B cell (primary cell): ENCODE results near the gene SMARCAD1. TPM values are rescaled to one million over a fixed set of nuclear protein-coding genes. Genes with fewer than 3 reads are reported as not detected.
"Not testable (repeated sequence)": the region's sequence is repeated elsewhere in the genome, so short reads cannot be mapped to it uniquely, and the experiment has no call there.

Experiments
- ATAC-seq: fragments of 200-7000 bp; cut with Tn5 transposase; one replicate; pipeline ENCODE4 v1.10.0; 2021; ENCODE audit warnings: low read depth, mild to moderate bottlenecking, moderate number of reproducible peaks, moderate library complexity
- CTCF ChIA-PET: fragments of 350-600 bp; sonication (Branson Sonifier 250); formaldehyde crosslinking; loops from one replicate; lab custom pipeline; 2021; ENCODE audit warnings: antibody characterized with exemption, inconsistent platforms; lab: Charles Lee
- POLR2A ChIA-PET: fragments of 350-600 bp; sonication (Branson Sonifier 250); formaldehyde crosslinking; loops from one replicate; lab custom pipeline; 2021; ENCODE audit warnings: antibody characterized with exemption; lab: Charles Lee
- DNase-seq: peaks from one replicate; pipeline ENCODE4 v3.0.0; 2013
- H2AFZ ChIP-seq: 2 replicates; pipeline ENCODE4 v1.6.1; 2012; ENCODE audit warnings: mild to moderate bottlenecking, low read depth, low read length; ENCODE audit not compliant: insufficient read depth, poor library complexity, severe bottlenecking
- H3K27ac ChIP-seq, 2 donors: 1 replicate in 1 of 2; 2 replicates in 1 of 2; pipeline ENCODE4 v1.5.1; 2012 to 2013; ENCODE audit warnings: low read length in 2 of 2, mild to moderate bottlenecking in 2 of 2, moderate library complexity in 1 of 2
- H3K27me3 ChIP-seq, 4 experiments: fragments of 200-600 bp in 1 of 4; sonication (generic) in 1 of 4; replicated peaks in 1 of 4; 1 replicate in 2 of 4; 2 replicates in 2 of 4; pipeline versions ENCODE4 v1.6.1 to v1.7.0; 2013 to 2016; ENCODE audit warnings: low read length in 3 of 4, mild to moderate bottlenecking in 2 of 4, mixed read lengths in 1 of 4, moderate library complexity in 1 of 4; ENCODE audit not compliant: insufficient read depth in 4 of 4, control insufficient read depth in 3 of 4; ENCODE audit errors: control extremely low read depth in 1 of 4
- H3K36me3 ChIP-seq, 2 experiments: replicated peaks in 1 of 2; 1 replicate in 1 of 2; 2 replicates in 1 of 2; pipeline versions ENCODE4 v1.6.1 to v1.7.1; 2013; ENCODE audit warnings: low read length in 1 of 2; ENCODE audit not compliant: insufficient read depth in 2 of 2, control insufficient read depth in 1 of 2; ENCODE audit errors: control extremely low read depth in 1 of 2, extremely low read depth in 1 of 2
- H3K4me1 ChIP-seq, 2 donors: fragments of 200-600 bp in 1 of 2; sonication (generic) in 1 of 2; 1 replicate in 1 of 2; 2 replicates in 1 of 2; pipeline versions ENCODE4 v1.5.1 to v1.6.1; 2013 to 2017; ENCODE audit warnings: low read length in 2 of 2; ENCODE audit not compliant: control insufficient read depth in 2 of 2, insufficient read depth in 2 of 2
- H3K4me2 ChIP-seq: replicated peaks from 2 replicates; pipeline ENCODE3; 2012; ENCODE audit warnings: mild to moderate bottlenecking, low read depth, low read length; ENCODE audit not compliant: poor library complexity, severe bottlenecking
- H3K4me3 ChIP-seq, 5 experiments: fragments of 200-600 bp in 1 of 5; sonication (generic) in 1 of 5; 1 replicate in 3 of 5; 2 replicates in 2 of 5; pipeline versions ENCODE4 v1.5.1 to v1.7.0; 2011 to 2016; ENCODE audit warnings: low read length in 4 of 5, mild to moderate bottlenecking in 4 of 5, low read depth in 2 of 5, control low read depth in 1 of 5, moderate library complexity in 1 of 5; ENCODE audit not compliant: insufficient read depth in 1 of 5; ENCODE audit errors: control extremely low read depth in 1 of 5, extremely low read depth in 1 of 5
- H3K79me2 ChIP-seq: fragments of 200-600 bp; sonication (generic); one replicate; pipeline ENCODE4 v1.6.0; 2016; ENCODE audit warnings: low read length; ENCODE audit not compliant: control insufficient read depth, insufficient read depth
- H3K9ac ChIP-seq: fragments of 200-600 bp; sonication (generic); 2 replicates; pipeline ENCODE4 v1.6.1; 2017; ENCODE audit warnings: mild to moderate bottlenecking, low read length, moderate library complexity
- H3K9me3 ChIP-seq, 3 donors: one replicate each; pipeline versions ENCODE4 v1.6.1 to v1.7.1; 2013; ENCODE audit warnings: low read length in 2 of 3; ENCODE audit not compliant: control insufficient read depth in 2 of 3, insufficient read depth in 1 of 3; ENCODE audit errors: control extremely low read depth in 1 of 3
- H4K20me1 ChIP-seq: 2 replicates; pipeline ENCODE4 v1.6.0; 2012; ENCODE audit warnings: mild to moderate bottlenecking, low read length; ENCODE audit not compliant: insufficient read depth, control insufficient read depth, poor library complexity, severe bottlenecking
- H3K27ac Mint-ChIP-seq: one replicate; pipeline ENCODE4 v1.8.0; 2021; ENCODE audit warnings: mixed read lengths
- H3K27me3 Mint-ChIP-seq: one replicate; pipeline ENCODE4 v1.8.0; 2021; ENCODE audit warnings: mixed read lengths
- H3K4me1 Mint-ChIP-seq: one replicate; pipeline ENCODE4 v1.8.0; 2021; ENCODE audit warnings: mixed read lengths
- H3K4me3 Mint-ChIP-seq: one replicate; pipeline ENCODE4 v1.8.0; 2021; ENCODE audit warnings: mixed read lengths
- H3K9me3 Mint-ChIP-seq: one replicate; pipeline ENCODE4 v1.8.0; 2022; ENCODE audit warnings: mixed read lengths; ENCODE audit not compliant: insufficient read depth
- CTCF ChIP-seq: fragments of 200-600 bp; IDR thresholded peaks from one replicate; pipeline ENCODE4 v1.8.0; 2022; ENCODE audit warnings: antibody characterized with exemption, mild to moderate bottlenecking
- EZH2 ChIP-seq: IDR thresholded peaks from 2 replicates; pipeline ENCODE4 v1.6.1; 2012; ENCODE audit warnings: borderline replicate concordance, low read depth, mild to moderate bottlenecking, moderate library complexity, low read length; ENCODE audit not compliant: insufficient read depth, poor library complexity, severe bottlenecking
- WGBS: methylation state at CpG from one replicate; pipeline ENCODE4 v1.1.5; 2013; ENCODE audit warnings: missing lambda C conversion rate; ENCODE audit not compliant: insufficient coverage; 5-methylcytosine and 5-hydroxymethylcytosine counted together
- intact Hi-C: fragments of 100-400 bp; cut with micrococcal nuclease; formaldehyde crosslinking; loops from one replicate; pipeline ENCODE4 v1.10.0; 2022
- polyA plus RNA-seq: library from polyadenylated mRNA; depleted of rRNA; stranded (reverse); fragments of >200 nt; gene quantifications from 2 replicates; pipeline ENCODE4 v1.2.3, GENCODE V29; 2012
- total RNA-seq, 2 donors: library from RNA; stranded (reverse); fragments of 120-200 nt in 1 of 2; gene quantifications; 1 replicate in 1 of 2; 2 replicates in 1 of 2; pipeline versions ENCODE4 v1.2.3 to v1.2.4, GENCODE V29; 2013 to 2022

SMARCAD1 gene
- total and polyA plus RNA-seq, 2 donors (not counting 1 experiment from before 2014, with no cell fraction given), result 8.2 to 26.7 TPM

- H3K4me2 ChIP-seq, DNase-seq, ATAC-seq, H3K36me3 ChIP-seq, H3K27ac Mint-ChIP-seq, H3K4me3 ChIP-seq, H3K4me3 Mint-ChIP-seq, H3K9me3 ChIP-seq, H3K9ac ChIP-seq, CTCF ChIA-PET, H2AFZ ChIP-seq, H3K9me3 Mint-ChIP-seq, H3K79me2 ChIP-seq, H3K4me1 Mint-ChIP-seq, H3K27me3 ChIP-seq, POLR2A ChIA-PET, H3K4me1 ChIP-seq, H3K27me3 Mint-ChIP-seq, intact Hi-C loops, H3K27ac ChIP-seq, H4K20me1 ChIP-seq: not testable (repeated sequence)
- WGBS, result 57% methylated on average over 4 of the region's 6 CpGs
These were observed 87.8 kb downstream of the SMARCAD1 start for GRCh38 chr4:94295473-94295872.

GRCh38 chr4:94298725-94299252 is 91.1 kb downstream of the SMARCAD1 start:
- Histone ChIP-seq H3K4me2 (no peak overlapping the region), H3K9ac (no peak overlapping the region), H3K4me3 (no peak overlapping the region), H3K79me2 (no peaks in the 10 kb centered on the region), H3K9me3 (no peaks in the 10 kb centered on the region), H4K20me1 (no peaks in the 10 kb centered on the region), H3K27me3 (no peaks in the 10 kb centered on the region), H3K36me3 (no peaks in the 10 kb centered on the region), H2AFZ (no peak overlapping the region), H3K4me1 (no peaks in the 10 kb centered on the region), H3K27ac (no peak overlapping the region)
- Mint-ChIP-seq H3K4me1 (no peaks in the 10 kb centered on the region), H3K27ac (no peak overlapping the region), H3K9me3 (no peaks in the 10 kb centered on the region), H3K4me3 (no peak overlapping the region), H3K27me3 (no peaks in the 10 kb centered on the region)
- no CpG with 5 or more reads among the region's 4 CpGs for WGBS
- DNase-seq (no peak), ATAC-seq (no peak)
- ChIA-PET CTCF (no interaction called here), POLR2A (no interaction called here)
- no peak for TF ChIP-seq EZH2
- TF ChIP-seq CTCF, result no peak
- intact Hi-C loops, result no loop called here
